Caki2 (cell line): ENCODE data around the gene CDK2. TPM values are rescaled to one million over a fixed set of nuclear protein-coding genes. Genes with fewer than 3 reads are reported as not detected.

Experiments
- total RNA-seq: library from RNA; depleted of rRNA; stranded (reverse); fragments of >200 nt; shearing (Covaris generic); gene quantifications from 2 replicates; pipeline ENCODE4 v1.2.3, GENCODE V29; 2014; ENCODE audit warnings: low replicate concordance; rRNA removed

Gene CDK2
- total RNA-seq, 1 experiment from 2014 or later, result 42.6 TPM

Other genes starting within 250 kb of the CDK2 start
- 2.0 and 2.9 TPM in 2 replicates for gene RDH5, start 246.4 kb upstream of the CDK2 start, total RNA-seq
- 1,384 and 1,429 TPM in 2 replicates for gene CD63, start 237.8 kb upstream of the CDK2 start, total RNA-seq
- gene GDF11, start 223.7 kb upstream of the CDK2 start, total RNA-seq, result 1.1 and 2.8 TPM in 2 replicates
- gene SARNP, start 149.1 kb upstream of the CDK2 start, total RNA-seq, result 201 and 218 TPM in 2 replicates
- 27.5 and 31.2 TPM in 2 replicates for gene ORMDL2, start 148.8 kb upstream of the CDK2 start, total RNA-seq
- gene DNAJC14, start 137.2 kb upstream of the CDK2 start, total RNA-seq, result 54.0 and 90.7 TPM in 2 replicates
- not detected in 2 replicates for gene MMP19, start 123.9 kb upstream of the CDK2 start, total RNA-seq
- gene PYM1, start 38.9 kb upstream of the CDK2 start, total RNA-seq, result 36.1 and 62.7 TPM in 2 replicates
- gene DGKA, start 35.7 kb upstream of the CDK2 start, total RNA-seq, result 0.17 and 1.2 TPM in 2 replicates
- 10.4 and 27.5 TPM in 2 replicates for gene PMEL, start 788 bp upstream of the CDK2 start, total RNA-seq
- 26.3 and 36.1 TPM in 2 replicates for gene RAB5B, start 7.2 kb downstream of the CDK2 start, total RNA-seq
- gene SUOX, start 30.4 kb downstream of the CDK2 start, total RNA-seq, result 25.3 and 28.7 TPM in 2 replicates
- gene IKZF4, start 54.2 kb downstream of the CDK2 start, total RNA-seq, result 0.34 and 1.9 TPM in 2 replicates
- 1,254 and 1,317 TPM in 2 replicates for gene RPS26, start 75.1 kb downstream of the CDK2 start, total RNA-seq
- gene ERBB3, start 113.3 kb downstream of the CDK2 start, total RNA-seq, result 0.75 and 1.8 TPM in 2 replicates
- 415 and 417 TPM in 2 replicates for gene PA2G4, start 137.7 kb downstream of the CDK2 start, total RNA-seq
- gene RPL41, start 149.8 kb downstream of the CDK2 start, total RNA-seq, result 3,851 and 5,660 TPM in 2 replicates
- 4.2 and 8.4 TPM in 2 replicates for gene ZC3H10, start 151.4 kb downstream of the CDK2 start, total RNA-seq
- 155 and 163 TPM in 2 replicates for gene ESYT1, start 161.4 kb downstream of the CDK2 start, total RNA-seq
- 216 and 250 TPM in 2 replicates for gene MYL6B, start 185.8 kb downstream of the CDK2 start, total RNA-seq
- gene MYL6, start 191.5 kb downstream of the CDK2 start, total RNA-seq, result 3,263 and 3,510 TPM in 2 replicates
- gene SMARCC2, start 222.7 kb downstream of the CDK2 start, total RNA-seq, result 19.3 and 27.0 TPM in 2 replicates